Effector CD4-positive, alpha-beta T cell (primary cell): ENCODE measurements around the gene RNF213.

Experiments
- DNase-seq: peaks from one replicate; pipeline ENCODE4 v3.0.0-alpha.2; 2020

The RNF213 gene

DNA sequence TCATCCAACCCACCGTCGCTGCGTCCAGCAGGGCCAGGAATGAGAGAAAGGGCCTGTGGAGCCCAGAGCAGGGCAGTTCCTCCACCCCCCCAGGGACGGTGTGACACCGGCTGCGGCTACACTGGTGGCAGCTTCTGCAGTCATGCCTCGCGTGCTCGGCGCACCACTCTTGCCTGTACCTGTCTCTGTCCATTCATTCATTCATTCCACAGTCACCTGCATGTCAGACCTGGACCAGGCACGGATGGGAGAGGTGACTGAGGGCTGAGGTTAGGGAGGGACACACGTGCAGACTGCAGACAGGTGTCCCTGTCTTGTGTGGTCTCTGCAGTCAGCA is 181.6 kb downstream of the RNF213 start:
- no peak for DNase-seq

DNA sequence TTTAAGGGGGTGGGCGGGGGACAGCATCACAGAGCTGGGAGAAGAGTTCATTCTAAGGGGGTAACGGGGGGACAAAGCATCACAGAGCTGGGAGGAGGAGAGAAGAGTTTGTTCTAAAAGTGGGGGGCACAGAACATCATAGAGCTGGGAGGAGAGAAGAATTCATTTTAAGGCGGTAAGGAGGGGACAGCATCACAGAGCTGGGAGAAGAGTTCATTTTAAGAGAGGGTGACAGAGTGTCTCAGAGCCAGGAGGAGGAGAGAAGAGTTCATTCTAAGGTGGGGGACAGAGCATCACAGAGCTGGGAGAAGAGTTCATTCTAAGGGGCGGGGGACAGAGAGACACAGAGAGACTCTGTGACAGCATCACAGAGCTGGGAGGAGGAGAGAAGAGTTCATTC is 182.1 kb downstream of the RNF213 start:
- DNase-seq = no peak

DNA sequence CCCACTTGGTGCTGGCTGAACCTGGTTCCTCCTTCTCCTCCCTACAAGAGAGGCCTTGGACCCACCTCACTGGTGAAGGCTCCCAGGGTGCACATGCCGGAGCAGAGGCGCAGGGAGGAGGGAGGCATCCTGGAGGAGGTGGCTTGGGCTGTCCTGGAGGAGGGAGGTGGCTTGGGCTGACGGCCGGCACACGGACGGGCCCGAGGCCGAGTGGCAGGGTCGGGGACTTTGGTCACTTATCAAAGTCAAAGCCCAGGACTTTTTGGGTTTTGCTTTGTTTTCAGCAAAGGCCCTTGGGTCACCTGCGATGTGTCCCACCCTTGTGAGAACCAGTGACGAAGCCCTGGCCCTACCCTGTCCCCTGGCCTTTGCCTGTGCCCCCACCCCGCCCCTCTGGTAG is 182.8 kb downstream of the RNF213 start:
- no peak for DNase-seq

DNA sequence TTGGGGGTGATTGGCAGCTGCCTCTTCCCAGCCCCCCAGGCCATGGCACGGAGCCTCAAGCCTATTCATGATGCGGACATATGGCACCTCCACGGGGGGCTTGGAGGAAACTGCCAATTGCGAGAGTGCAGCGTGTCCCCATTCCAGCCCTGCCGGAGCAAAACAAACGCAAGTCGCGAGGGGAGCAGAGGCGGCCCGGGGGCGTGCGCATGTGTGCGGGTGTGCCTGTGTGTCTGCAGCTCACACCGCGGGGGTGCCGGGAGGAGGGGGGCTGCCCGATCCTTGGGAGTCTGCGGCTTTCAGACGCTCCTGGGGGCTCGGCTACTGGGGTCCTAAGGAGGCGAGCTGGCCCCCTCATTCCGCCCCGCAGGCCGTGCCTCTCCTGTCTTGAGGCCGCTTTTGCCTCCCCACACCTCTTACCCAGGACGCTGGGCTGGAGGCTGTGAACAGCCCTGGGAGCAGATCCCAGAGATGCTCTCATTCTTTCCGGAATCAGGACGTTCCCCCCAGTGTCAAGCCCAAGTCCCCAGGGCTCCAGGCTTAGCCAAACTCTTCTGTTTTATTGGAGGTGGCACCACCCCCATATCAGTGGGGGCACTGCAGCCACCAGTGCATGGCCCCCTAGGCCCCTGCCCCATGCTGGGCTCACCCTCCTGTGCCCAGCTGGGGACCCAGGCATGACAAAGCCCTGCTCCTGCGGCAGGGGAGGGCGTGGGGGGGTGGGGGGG is 183.4 kb downstream of the RNF213 start:
- no peak for DNase-seq

DNA sequence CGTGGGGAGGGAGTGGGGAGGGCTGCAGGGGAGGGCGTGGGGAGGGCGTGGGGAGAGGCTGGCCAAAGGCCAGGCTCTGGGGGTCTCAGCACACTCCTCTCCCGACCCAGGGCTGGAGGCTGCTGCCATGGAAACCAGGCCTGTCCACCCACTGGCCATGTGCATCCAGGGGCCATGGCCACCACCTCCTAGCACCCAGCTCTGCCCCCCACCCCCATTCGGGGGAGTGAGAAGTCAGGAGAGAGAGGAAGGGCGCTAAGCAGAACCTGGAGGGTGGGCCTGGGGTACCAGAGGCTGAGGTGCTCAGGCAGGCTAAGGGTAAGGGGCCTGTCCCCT is 184.0 kb downstream of the RNF213 start:
- no peak for DNase-seq

DNA sequence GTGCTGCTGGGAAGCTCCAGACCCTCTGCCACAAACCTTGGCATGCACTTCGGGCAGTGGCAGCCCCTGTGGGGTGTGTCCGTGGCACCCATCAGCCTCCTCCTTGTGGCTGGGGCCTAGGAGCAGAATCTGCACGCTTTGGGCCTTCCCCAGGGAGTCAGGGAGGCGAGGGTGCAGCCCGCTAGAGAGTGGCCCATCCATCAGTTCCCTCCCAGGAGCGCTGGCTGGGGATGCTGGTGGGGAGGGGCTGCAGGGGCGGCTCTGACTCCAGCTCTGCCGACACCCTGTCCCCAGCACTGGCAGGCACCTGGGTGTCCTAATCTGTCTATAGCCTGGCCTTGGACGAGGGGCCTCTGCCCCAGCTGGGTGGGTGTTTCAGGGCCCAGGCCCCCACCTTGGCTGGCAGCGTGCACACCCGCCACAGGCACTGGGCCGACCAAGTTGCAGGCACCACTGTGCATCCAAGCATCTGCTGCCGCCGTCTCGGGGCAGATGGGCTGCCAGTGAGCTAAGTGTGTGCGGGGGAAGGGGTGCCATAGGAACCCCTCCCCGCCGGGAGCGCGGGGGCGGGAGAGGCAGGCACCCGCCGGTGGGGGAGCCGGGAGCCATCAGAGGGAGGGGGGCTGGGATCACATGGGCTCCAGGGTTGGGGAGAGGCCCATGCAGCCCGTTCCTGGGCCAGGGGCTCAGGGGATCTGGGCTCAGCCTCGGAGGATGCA is 184.5 kb downstream of the RNF213 start:
- DNase-seq = no peak

DNA sequence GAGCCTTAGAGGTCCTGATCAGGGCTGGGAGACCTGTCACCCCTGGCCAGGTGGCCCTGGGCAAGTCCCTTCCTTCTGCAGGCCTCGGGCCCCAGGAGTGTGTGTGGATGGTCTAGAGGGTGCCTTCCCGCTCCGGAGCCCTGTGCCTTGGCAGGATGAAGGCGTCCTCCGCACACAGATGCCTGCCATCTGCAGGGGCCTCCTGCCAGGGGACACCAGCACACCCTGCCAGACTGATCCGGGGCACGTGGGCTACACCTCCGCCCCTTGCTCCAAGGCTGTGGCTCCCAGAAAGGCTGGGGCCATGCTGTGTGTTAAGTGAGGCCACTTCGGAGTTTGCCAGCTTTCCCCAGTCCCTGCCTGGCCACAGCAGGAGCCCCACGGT is 185.1 kb downstream of the RNF213 start:
- DNase-seq = no peak

DNA sequence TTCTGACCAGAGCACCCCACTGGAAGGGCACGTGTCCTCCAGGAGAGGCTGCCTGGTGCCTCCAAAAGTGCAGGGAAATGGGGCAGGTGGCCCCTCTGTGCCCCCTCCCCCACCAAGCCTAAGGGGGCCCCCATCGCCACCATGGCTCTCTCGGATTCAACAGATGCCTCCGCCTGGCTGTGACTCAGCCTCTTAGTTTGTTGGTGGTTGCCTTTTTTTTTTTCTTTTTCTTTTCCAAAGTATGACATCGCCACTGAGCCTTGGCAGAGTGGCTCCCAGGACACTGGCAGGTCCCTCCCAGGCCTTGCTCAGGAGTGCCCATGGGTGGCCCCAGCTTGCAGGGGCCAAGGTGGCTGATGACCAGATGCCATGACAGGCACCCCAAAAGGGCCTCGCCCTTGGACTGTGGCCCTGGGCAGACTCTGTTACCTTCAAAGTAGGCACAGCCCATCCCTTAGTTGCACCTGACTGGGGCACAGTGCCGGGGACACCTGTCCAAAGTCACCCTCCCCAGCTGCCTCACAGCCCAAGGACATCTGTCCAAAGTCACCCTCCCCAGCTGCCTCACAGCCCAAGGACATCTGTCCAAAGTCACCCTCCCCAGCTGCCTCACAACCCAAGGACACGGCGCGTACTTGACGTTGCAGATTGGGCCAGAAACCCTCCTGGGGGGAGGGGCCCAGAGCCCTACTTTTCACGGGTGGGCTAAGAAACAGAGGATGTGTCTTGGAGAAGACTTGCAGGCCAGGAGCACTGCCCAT is 186.2 kb downstream of the RNF213 start:
- DNase-seq = no peak

DNA sequence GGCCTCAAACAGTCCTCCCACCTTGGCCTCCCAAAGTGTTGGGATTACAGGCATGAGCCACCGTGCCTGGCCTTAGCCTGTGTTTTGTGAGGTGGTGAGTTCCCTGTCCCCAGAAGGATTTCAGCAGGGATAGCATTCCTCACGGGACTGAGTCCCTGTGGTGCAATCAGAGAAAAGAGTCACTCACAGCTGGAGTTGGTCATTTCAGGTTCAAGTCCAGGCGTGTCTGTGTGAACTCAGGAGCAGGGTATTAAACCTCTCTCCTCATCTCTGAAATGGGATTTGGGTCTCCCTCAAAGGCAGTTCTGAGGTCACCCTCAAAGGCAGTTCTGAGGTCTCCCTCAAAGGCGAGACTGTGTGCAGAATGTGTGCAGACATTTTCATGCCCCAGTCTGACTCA is 187.1 kb downstream of the RNF213 start:
- DNase-seq = no peak
